ENCODE data around the gene PDLIM5.

GRCh38 chr4:94700298-94700697, 248.6 kb downstream of the PDLIM5 start:
- TF ChIP-seq CTCF (IDR thresholded peaks at IDR 0.05) (no peak), POLR2A (IDR thresholded peaks at IDR 0.05) (no peak), POLR2AphosphoS5 (IDR thresholded peaks at IDR 0.05) (no peak)

All from suprapubic skin (tissue), 4 donors.